Adipose tissue (tissue), 3 donors: Measurements from ENCODE around the gene SMAD2. TPM values are rescaled to one million over a fixed set of nuclear protein-coding genes. Genes with fewer than 3 reads are reported as not detected.

Source experiments
- H3K27ac ChIP-seq: one replicate; pipeline ENCODE4 v1.5.1; 2013; ENCODE audit warnings: low read depth, low read length
- WGBS, 3 donors: extraction: QIAGEN DNeasy Blood & Tissue Kit; methylation state at CpG; one replicate each; pipeline ENCODE4 v1.1.7; 2013; 5-methylcytosine and 5-hydroxymethylcytosine counted together
- polyA plus RNA-seq, 3 donors: library from polyadenylated mRNA; stranded (reverse); fragments of 200-250 nt; gene quantifications; one replicate each; pipeline ENCODE4 v1.2.3, GENCODE V29; 2013
- donor health status: healthy with polysubstance abuse.
- donor health status: Bipolar disorder and iron deficiency.
- donor health status: healthy.

Gene SMAD2
- polyA plus RNA-seq, 3 donors: 34.1 to 48.6 (median 48.1) TPM

- no peak overlapping the region for H3K27ac ChIP-seq
Observed at GRCh38 chr18:47817017-47817794, 113.3 kb downstream of the SMAD2 start.

GRCh38 chr18:47815486-47816270 is 114.8 kb downstream of the SMAD2 start:
- 69 to 86% (median 80%) methylated on average over 5 of the region's 5 CpGs for WGBS, 3 donors
- H3K27ac ChIP-seq: no peak overlapping the region

More at GRCh38 chr18:47817017-47817794, 113.3 kb downstream of the SMAD2 start:
- WGBS, 3 donors: 85 to 95% (median 86%) methylated on average over 9 of the region's 9 CpGs

- H3K27ac ChIP-seq: no peak overlapping the region
- 60 to 70% (median 61%) methylated on average over 3 of the region's 3 CpGs for WGBS, 3 donors
Observed at GRCh38 chr18:47809420-47809819, 121.0 kb downstream of the SMAD2 start.

- no peak overlapping the region for H3K27ac ChIP-seq
- 87 to 92% (median 91%) methylated on average over 6 of the region's 6 CpGs for WGBS, 3 donors
Observed at GRCh38 chr18:47802802-47803201, 127.7 kb downstream of the SMAD2 start.

- 54 to 71% (median 59%) methylated on average over 3 of the region's 3 CpGs for WGBS, 3 donors
- H3K27ac ChIP-seq: no peak overlapping the region
Observed at GRCh38 chr18:47801817-47802216, 128.6 kb downstream of the SMAD2 start.

GRCh38 chr18:47800756-47801155 is 129.7 kb downstream of the SMAD2 start:
- WGBS, 3 donors: 79 to 84% (median 79%) methylated on average over 6 of the region's 6 CpGs
- H3K27ac ChIP-seq: no peak overlapping the region

GRCh38 chr18:47800248-47800647 is 130.2 kb downstream of the SMAD2 start:
- WGBS, 3 donors: 53 to 67% (median 62%) methylated on average over 10 of the region's 10 CpGs
- H3K27ac ChIP-seq: no peak overlapping the region

- WGBS, 3 donors: 63 to 84% (median 80%) methylated on average over 8 to 13 of the region's 13 CpGs
- no peak overlapping the region for H3K27ac ChIP-seq
Observed at GRCh38 chr18:47799376-47799775, 131.1 kb downstream of the SMAD2 start.

GRCh38 chr18:47798366-47798765 is 132.1 kb downstream of the SMAD2 start:
- WGBS, 3 donors: 75 to 81% (median 80%) methylated on average over 11 of the region's 11 CpGs
- H3K27ac ChIP-seq: no peak overlapping the region

- H3K27ac ChIP-seq: no peak overlapping the region
- WGBS, 3 donors: 86 to 96% (median 94%) methylated on average over 5 of the region's 5 CpGs
Observed at GRCh38 chr18:47797126-47797525, 133.3 kb downstream of the SMAD2 start.

GRCh38 chr18:47795434-47795814 is 135.0 kb downstream of the SMAD2 start:
- H3K27ac ChIP-seq: no peak overlapping the region
- 20 to 55% (median 26%) methylated on average over 7 of the region's 7 CpGs for WGBS, 3 donors

GRCh38 chr18:47794725-47795433 is 135.6 kb downstream of the SMAD2 start:
- WGBS, 3 donors: 37 to 55% (median 44%) methylated on average over 14 of the region's 14 CpGs
- no peak overlapping the region for H3K27ac ChIP-seq

GRCh38 chr18:47793609-47794008 is 136.8 kb downstream of the SMAD2 start:
- no peak overlapping the region for H3K27ac ChIP-seq
- 82 to 90% (median 88%) methylated on average over 7 of the region's 7 CpGs for WGBS, 3 donors

GRCh38 chr18:47791461-47791985 is 138.9 kb downstream of the SMAD2 start:
- 67 to 83% (median 74%) methylated on average over 4 of the region's 4 CpGs for WGBS, 3 donors
- H3K27ac ChIP-seq: no peak overlapping the region

GRCh38 chr18:47790036-47790435 is 140.4 kb downstream of the SMAD2 start:
- H3K27ac ChIP-seq: no peak overlapping the region
- WGBS, 3 donors: 71 to 76% (median 75%) methylated on average over 2 of the region's 2 CpGs

GRCh38 chr18:47788621-47789020 is 141.8 kb downstream of the SMAD2 start:
- H3K27ac ChIP-seq: no peak overlapping the region
- 67 to 86% (median 82%) methylated on average over 3 of the region's 3 CpGs for WGBS, 3 donors

- 72 to 80% (median 72%) methylated on average over 3 of the region's 3 CpGs for WGBS, 3 donors
- no peak overlapping the region for H3K27ac ChIP-seq
Observed at GRCh38 chr18:47781561-47781960, 148.9 kb downstream of the SMAD2 start.

GRCh38 chr18:47780011-47780725 is 150.3 kb downstream of the SMAD2 start:
- H3K27ac ChIP-seq: no peak overlapping the region
- 83 to 86% (median 83%) methylated on average over 11 of the region's 11 CpGs for WGBS, 3 donors
